GM23248 (cell line): ENCODE data around the gene KCTD2.

Experiments used
- EZH2 ChIP-seq: fragments of 200-600 bp; sonication (generic); IDR thresholded peaks from 2 replicates; pipeline ENCODE4 v1.6.1; 2018; ENCODE audit warnings: antibody characterized with exemption, mild to moderate bottlenecking; ENCODE audit not compliant: insufficient read depth, poor library complexity, severe bottlenecking
- EZH2phosphoT487 ChIP-seq: fragments of 200-600 bp; sonication (generic); IDR thresholded peaks from 2 replicates; pipeline ENCODE4 v1.6.1; 2018; ENCODE audit warnings: antibody characterized with exemption, moderate library complexity, mild to moderate bottlenecking, low read depth; ENCODE audit not compliant: insufficient read depth

GRCh38 chr17:75094871-75095399 lies 47.9 kb downstream of the KCTD2 start:
- no peak for TF ChIP-seq EZH2phosphoT487
- no peak for TF ChIP-seq EZH2
